Small intestine (tissue), 7 donors: ENCODE results near the gene LIPE. TPM values are rescaled to one million over a fixed set of nuclear protein-coding genes. Genes with fewer than 3 reads are reported as not detected.
"Not testable (repeated sequence)": the region's sequence is repeated elsewhere in the genome, so short reads cannot be mapped to it uniquely, and the experiment has no call there.

ENCODE experiments used
- DNase-seq, 2 donors: peaks; one replicate each; pipeline versions ENCODE4 v3.0.0 to v3.0.0-alpha.2; 2013
- FAIRE-seq: peaks from 2 replicates; lab custom pipeline; 2012; peaks lifted over from hg19 to GRCh38; lab: Jason Lieb, UNC
- H3K27ac ChIP-seq, 3 donors: one replicate each; pipeline ENCODE4 v1.5.1; 2013; ENCODE audit warnings: low read length in 2 of 3, mild to moderate bottlenecking in 2 of 3, control low read depth in 1 of 3, inconsistent platforms in 1 of 3, low read depth in 1 of 3, moderate library complexity in 1 of 3
- H3K27me3 ChIP-seq, 3 donors: one replicate each; pipeline ENCODE4 v1.6.1; 2013; ENCODE audit warnings: low read length in 3 of 3, inconsistent platforms in 1 of 3; ENCODE audit not compliant: control insufficient read depth in 3 of 3, insufficient read depth in 3 of 3
- H3K36me3 ChIP-seq, 3 donors: one replicate each; pipeline ENCODE4 v1.6.1; 2013; ENCODE audit warnings: low read length in 3 of 3, inconsistent platforms in 1 of 3, low read depth in 1 of 3, mild to moderate bottlenecking in 1 of 3, moderate library complexity in 1 of 3; ENCODE audit not compliant: control insufficient read depth in 3 of 3, insufficient read depth in 2 of 3
- H3K4me1 ChIP-seq, 3 donors: one replicate each; pipeline ENCODE4 v1.6.1; 2013; ENCODE audit warnings: low read length in 2 of 3, inconsistent platforms in 1 of 3, low read depth in 1 of 3, mild to moderate bottlenecking in 1 of 3, moderate library complexity in 1 of 3; ENCODE audit not compliant: control insufficient read depth in 3 of 3, insufficient read depth in 2 of 3
- H3K4me3 ChIP-seq, 3 donors: one replicate each; pipeline ENCODE4 v1.5.1; 2013; ENCODE audit warnings: low read length in 3 of 3, control low read depth in 1 of 3, inconsistent platforms in 1 of 3, low read depth in 1 of 3, mild to moderate bottlenecking in 1 of 3, moderate library complexity in 1 of 3
- H3K9me3 ChIP-seq, 2 donors: one replicate each; pipeline ENCODE4 v1.6.1; 2013; ENCODE audit warnings: low read depth in 1 of 2, low read length in 1 of 2; ENCODE audit not compliant: control insufficient read depth in 2 of 2, insufficient read depth in 1 of 2
- WGBS, 3 donors: extraction: QIAGEN DNeasy Blood & Tissue Kit; methylation state at CpG; one replicate each; pipeline ENCODE4 v1.1.7; 2013; 5-methylcytosine and 5-hydroxymethylcytosine counted together
- polyA plus RNA-seq, 4 donors: library from polyadenylated mRNA; stranded (reverse) in 3 of 4; unstranded in 1 of 4; fragments of 200-250 nt in 3 of 4; fragments of 120-200 nt in 1 of 4; gene quantifications; one replicate each; pipeline versions ENCODE4 v1.2.1 to v1.2.3, GENCODE V29; 2013
- donor health status: healthy with polysubstance abuse.
- donor health status: control.
- donor health status: control.
- donor health status: Bipolar disorder and iron deficiency.
- donor health status: healthy.

The LIPE gene
- polyA plus RNA-seq, 4 donors, result 10.1 to 40.2 (median 19.7) TPM

GRCh38 chr19:42468273-42468796 lies 41.1 kb upstream of the LIPE start:
- no peak for FAIRE-seq
- 18 to 42% (median 37%) methylated on average over 3 of the region's 3 CpGs for WGBS, 3 donors

GRCh38 chr19:42467183-42467760 lies 40.1 kb upstream of the LIPE start:
- DNase-seq, result no peak
- H3K27ac ChIP-seq, result no peak overlapping the region

More at GRCh38 chr19:42468273-42468796, 41.1 kb upstream of the LIPE start:
- peaks cover 3% of the 10 kb centered on the region in 3 donors for H3K4me1 ChIP-seq
- no peaks in the 10 kb centered on the region for H3K27me3 ChIP-seq
- no peaks in the 10 kb centered on the region for H3K36me3 ChIP-seq
- no peaks in the 10 kb centered on the region for H3K9me3 ChIP-seq
- H3K27ac ChIP-seq, result peak overlapping the region in 1 of 3 donors; percentile 7
- H3K4me3 ChIP-seq, result no peak overlapping the region
- peak; percentile 60 to 75 for DNase-seq

GRCh38 chr19:42466521-42467182 lies 39.5 kb upstream of the LIPE start:
- H3K9me3 ChIP-seq, result no peaks in the 10 kb centered on the region
- FAIRE-seq, result no peak
- DNase-seq, result no peak
- H3K27me3 ChIP-seq, result no peaks in the 10 kb centered on the region
- H3K36me3 ChIP-seq, result no peaks in the 10 kb centered on the region
- no peak overlapping the region for H3K4me3 ChIP-seq
- peaks cover 3 to 11% (median 3%) of the 10 kb centered on the region in 3 donors for H3K4me1 ChIP-seq
- WGBS, 3 donors, result 56 to 77% (median 70%) methylated on average over 5 of the region's 5 CpGs
- H3K27ac ChIP-seq, result peak overlapping the region in 1 of 3 donors; percentile 39

More at GRCh38 chr19:42467183-42467760, 40.1 kb upstream of the LIPE start:
- no peak for FAIRE-seq
- no peaks in the 10 kb centered on the region for H3K36me3 ChIP-seq
- whole genome bisulfite sequencing, 3 donors, result 45 to 71% (median 64%) methylated on average over 5 of the region's 5 CpGs
- no peaks in the 10 kb centered on the region for H3K9me3 ChIP-seq
- H3K27me3 ChIP-seq, result no peaks in the 10 kb centered on the region
- peaks cover 3 to 11% (median 3%) of the 10 kb centered on the region in 3 donors for H3K4me1 ChIP-seq
- no peak overlapping the region for H3K4me3 ChIP-seq

GRCh38 chr19:42465827-42466280 lies 38.7 kb upstream of the LIPE start:
- DNase-seq (no peak), FAIRE-seq (no peak)
- H3K27me3 ChIP-seq, result no peaks in the 10 kb centered on the region
- no peaks in the 10 kb centered on the region for H3K36me3 ChIP-seq
- peaks cover 3 to 11% (median 3%) of the 10 kb centered on the region in 3 donors for H3K4me1 ChIP-seq
- peak overlapping the region in 1 of 3 donors; percentile 39 for H3K27ac ChIP-seq
- WGBS, 3 donors, result 72 to 76% (median 75%) methylated on average over 5 of the region's 5 CpGs
- no peaks in the 10 kb centered on the region for H3K9me3 ChIP-seq
- no peak overlapping the region for H3K4me3 ChIP-seq

- Histone ChIP-seq H3K4me3 (no peak overlapping the region), H3K9me3 (no peaks in the 10 kb centered on the region), H3K4me1 (peaks cover 0 to 8% (median 3%) of the 10 kb centered on the region in 3 donors), H3K27ac (no peak overlapping the region), H3K36me3 (no peaks in the 10 kb centered on the region), H3K27me3 (no peaks in the 10 kb centered on the region)
- FAIRE-seq (no peak), DNase-seq (peak in 1 of 2 donors; percentile 19)
- 14 to 51% (median 49%) methylated on average over 4 of the region's 4 CpGs for WGBS, 3 donors
Observed at GRCh38 chr19:42461700-42462324, 34.6 kb upstream of the LIPE start.

GRCh38 chr19:42461231-42461630 lies 34.0 kb upstream of the LIPE start:
- peaks cover 0 to 10% (median 0%) of the 10 kb centered on the region in 3 donors for H3K4me1 ChIP-seq
- H3K27me3 ChIP-seq, H3K27ac ChIP-seq, H3K9me3 ChIP-seq, H3K4me3 ChIP-seq, H3K36me3 ChIP-seq, DNase-seq, FAIRE-seq: not testable (repeated sequence)
- 79 to 86% (median 82%) methylated on average over 8 of the region's 8 CpGs for WGBS, 3 donors

GRCh38 chr19:42459926-42460325 lies 32.7 kb upstream of the LIPE start:
- Histone ChIP-seq H3K4me1 (peaks cover 3 to 18% (median 4%) of the 10 kb centered on the region in 3 donors), H3K9me3 (no peaks in the 10 kb centered on the region), H3K36me3 (no peaks in the 10 kb centered on the region), H3K27me3 (no peaks in the 10 kb centered on the region), H3K4me3 (no peak overlapping the region), H3K27ac (no peak overlapping the region)
- 79 to 85% (median 81%) methylated on average over 2 of the region's 2 CpGs for WGBS, 3 donors
- FAIRE-seq (no peak), DNase-seq (no peak)

- FAIRE-seq, result no peak
- Histone ChIP-seq H3K4me1 (peaks cover 7 to 27% (median 7%) of the 10 kb centered on the region in 3 donors), H3K27me3 (no peaks in the 10 kb centered on the region), H3K36me3 (no peaks in the 10 kb centered on the region), H3K9me3 (no peaks in the 10 kb centered on the region), H3K27ac (peak overlapping the region; percentile 53 to 63 (median 55)), H3K4me3 (no peak overlapping the region)
- DNase-seq, result peak; percentile 93 to 98
- 7 to 65% (median 20%) methylated on average over 1 of the region's 1 CpG for WGBS, 3 donors
Observed at GRCh38 chr19:42455621-42456081, 28.5 kb upstream of the LIPE start.
